Activated T-helper 1 cell treated with anti-CD3 and anti-CD28 coated beads, Interleukin-12 subunit alpha, Interleukin-12 subunit beta, Interleukin-2, Interleukin-4 antibody, amounts not matched to agents 30 ng/mL and 10 ng/mL and 1 ng/mL, durations not matched to agents 14 hours and 24 hours and 36 hours (primary cell): ENCODE data around the gene SLC6A9. TPM values are rescaled to one million over a fixed set of nuclear protein-coding genes. Genes with fewer than 3 reads are reported as not detected.
A peak's percentile ranks its signal among the peaks of the same experiment; 100 is the strongest.

Source experiments
- DNase-seq: peaks from one replicate; pipeline ENCODE4 v3.0.0; 2021; ENCODE audit warnings: low spot score
- H3K27ac Mint-ChIP-seq: one replicate; pipeline ENCODE4 v1.8.0; 2021; ENCODE audit warnings: mild to moderate bottlenecking, mixed read lengths
- H3K27me3 Mint-ChIP-seq: one replicate; pipeline ENCODE4 v1.8.0; 2022; ENCODE audit warnings: mild to moderate bottlenecking, moderate library complexity, mixed read lengths; ENCODE audit not compliant: insufficient read depth
- H3K36me3 Mint-ChIP-seq: one replicate; pipeline ENCODE4 v1.8.0; 2021; ENCODE audit warnings: low read depth, mixed read lengths
- H3K4me1 Mint-ChIP-seq: one replicate; pipeline ENCODE4 v1.8.0; 2021; ENCODE audit warnings: low read depth, mixed read lengths
- H3K4me3 Mint-ChIP-seq: one replicate; pipeline ENCODE4 v1.8.0; 2021; ENCODE audit warnings: mild to moderate bottlenecking, moderate library complexity, mixed read lengths
- H3K9me3 Mint-ChIP-seq: one replicate; pipeline ENCODE4 v1.8.0; 2021; ENCODE audit warnings: mixed read lengths
- intact Hi-C: fragments of 100-400 bp; cut with micrococcal nuclease; formaldehyde crosslinking; loops from one replicate; pipeline ENCODE4 v1.15.1; 2024
- total RNA-seq: library from RNA; stranded (reverse); gene quantifications from 2 replicates; pipeline ENCODE4 v1.2.3, GENCODE V29; 2022

The SLC6A9 gene
- total RNA-seq, 1 donor from 2014 or later, result 7.0 TPM

GRCh38 chr1:43991200-43991475, 40.1 kb downstream of the SLC6A9 start:
- DNase-seq, result no peak
- peaks cover 3% of the 10 kb centered on the region for H3K36me3 Mint-ChIP-seq
- H3K27ac Mint-ChIP-seq, result peak overlapping the region; percentile 82
- H3K9me3 Mint-ChIP-seq, result no peaks in the 10 kb centered on the region
- H3K27me3 Mint-ChIP-seq, result no peaks in the 10 kb centered on the region
- intact Hi-C loops, result loop anchor here (1.0 kb wide), 4 partner anchors 17 to 284 kb away; partner anchors contain the start of genes ATP6V0B, IPO13 and ST3GAL3
- peaks cover 13% of the 10 kb centered on the region for H3K4me1 Mint-ChIP-seq
- H3K4me3 Mint-ChIP-seq, result peak overlapping the region; percentile 91

- Mint-ChIP-seq H3K4me3 (peak overlapping the region; percentile 91), H3K36me3 (peaks cover 5% of the 10 kb centered on the region), H3K9me3 (no peaks in the 10 kb centered on the region), H3K4me1 (peaks cover 13% of the 10 kb centered on the region), H3K27me3 (no peaks in the 10 kb centered on the region), H3K27ac (no peak overlapping the region)
- DNase-seq, result no peak
- intact Hi-C loops, result loop anchor here (1.0 kb wide), 4 partner anchors 16 to 283 kb away; partner anchors contain the start of genes ATP6V0B, IPO13 and ST3GAL3
Observed at GRCh38 chr1:43990271-43991199, 40.7 kb downstream of the SLC6A9 start.

- DNase-seq, result no peak
- intact Hi-C loops, result no loop called here
- Mint-ChIP-seq H3K27me3 (no peaks in the 10 kb centered on the region), H3K9me3 (no peaks in the 10 kb centered on the region), H3K4me1 (peaks cover 5% of the 10 kb centered on the region), H3K36me3 (peaks cover 3% of the 10 kb centered on the region), H3K27ac (no peak overlapping the region), H3K4me3 (no peak overlapping the region)
Observed at GRCh38 chr1:43987159-43987902, 43.9 kb downstream of the SLC6A9 start.

- Mint-ChIP-seq H3K36me3 (peaks cover 6% of the 10 kb centered on the region), H3K4me3 (no peak overlapping the region), H3K27me3 (no peaks in the 10 kb centered on the region), H3K4me1 (no peaks in the 10 kb centered on the region), H3K27ac (no peak overlapping the region), H3K9me3 (no peaks in the 10 kb centered on the region)
- intact Hi-C loops, result no loop called here
- no peak for DNase-seq
Observed at GRCh38 chr1:43986712-43987111, 44.5 kb downstream of the SLC6A9 start.

GRCh38 chr1:43985984-43986595, 45.2 kb downstream of the SLC6A9 start:
- no peaks in the 10 kb centered on the region for H3K9me3 Mint-ChIP-seq
- H3K27me3 Mint-ChIP-seq, result no peaks in the 10 kb centered on the region
- H3K4me3 Mint-ChIP-seq, result no peak overlapping the region
- H3K36me3 Mint-ChIP-seq, result peaks cover 6% of the 10 kb centered on the region
- H3K4me1 Mint-ChIP-seq, result no peaks in the 10 kb centered on the region
- no peak overlapping the region for H3K27ac Mint-ChIP-seq
- no peak for DNase-seq
- intact Hi-C loops, result no loop called here

- Mint-ChIP-seq H3K27me3 (no peaks in the 10 kb centered on the region), H3K4me3 (no peak overlapping the region), H3K27ac (no peak overlapping the region), H3K4me1 (peaks cover 10% of the 10 kb centered on the region), H3K9me3 (no peaks in the 10 kb centered on the region), H3K36me3 (peaks cover 7% of the 10 kb centered on the region)
- DNase-seq, result no peak
- intact Hi-C loops, result no loop called here
Observed at GRCh38 chr1:43984855-43985254, 46.4 kb downstream of the SLC6A9 start.

- H3K36me3 Mint-ChIP-seq, result peaks cover 8% of the 10 kb centered on the region
Observed at GRCh38 chr1:43983253-43983899, 47.9 kb downstream of the SLC6A9 start.

GRCh38 chr1:43982808-43983207, 48.5 kb downstream of the SLC6A9 start:
- intact Hi-C loops, result no loop called here
- no peaks in the 10 kb centered on the region for H3K27me3 Mint-ChIP-seq
- H3K9me3 Mint-ChIP-seq, result no peaks in the 10 kb centered on the region
- no peak overlapping the region for H3K4me3 Mint-ChIP-seq
- peaks cover 11% of the 10 kb centered on the region for H3K36me3 Mint-ChIP-seq
- peaks cover 21% of the 10 kb centered on the region for H3K4me1 Mint-ChIP-seq
- no peak overlapping the region for H3K27ac Mint-ChIP-seq
- DNase-seq, result no peak

More at GRCh38 chr1:43983253-43983899, 47.9 kb downstream of the SLC6A9 start:
- Mint-ChIP-seq H3K4me3 (no peak overlapping the region), H3K27me3 (no peaks in the 10 kb centered on the region), H3K27ac (no peak overlapping the region), H3K4me1 (peaks cover 15% of the 10 kb centered on the region), H3K9me3 (no peaks in the 10 kb centered on the region)
- intact Hi-C loops, result no loop called here
- DNase-seq, result no peak

GRCh38 chr1:43982241-43982640, 49.0 kb downstream of the SLC6A9 start:
- no peaks in the 10 kb centered on the region for H3K9me3 Mint-ChIP-seq
- no peaks in the 10 kb centered on the region for H3K27me3 Mint-ChIP-seq
- DNase-seq, result no peak
- no peak overlapping the region for H3K27ac Mint-ChIP-seq
- H3K36me3 Mint-ChIP-seq, result peaks cover 17% of the 10 kb centered on the region
- no peak overlapping the region for H3K4me3 Mint-ChIP-seq
- intact Hi-C loops, result no loop called here
- peaks cover 26% of the 10 kb centered on the region for H3K4me1 Mint-ChIP-seq

- intact Hi-C loops, result no loop called here
- Mint-ChIP-seq H3K9me3 (no peaks in the 10 kb centered on the region), H3K27ac (no peak overlapping the region), H3K4me3 (peak overlapping the region; percentile 53), H3K27me3 (no peaks in the 10 kb centered on the region), H3K4me1 (peaks cover 32% of the 10 kb centered on the region), H3K36me3 (peaks cover 23% of the 10 kb centered on the region)
- DNase-seq, result no peak
Observed at GRCh38 chr1:43981636-43982035, 49.6 kb downstream of the SLC6A9 start.

GRCh38 chr1:43981135-43981491, 50.1 kb downstream of the SLC6A9 start:
- peaks cover 38% of the 10 kb centered on the region for H3K4me1 Mint-ChIP-seq
- H3K27me3 Mint-ChIP-seq, result no peaks in the 10 kb centered on the region
- no peak for DNase-seq
- no peaks in the 10 kb centered on the region for H3K9me3 Mint-ChIP-seq
- peaks cover 26% of the 10 kb centered on the region for H3K36me3 Mint-ChIP-seq
- intact Hi-C loops, result no loop called here
- peak overlapping the region; percentile 12 for H3K4me3 Mint-ChIP-seq
- H3K27ac Mint-ChIP-seq, result no peak overlapping the region

- H3K4me1 Mint-ChIP-seq, result peaks cover 43% of the 10 kb centered on the region
- intact Hi-C loops, result no loop called here
- H3K27me3 Mint-ChIP-seq, result no peaks in the 10 kb centered on the region
- H3K27ac Mint-ChIP-seq, result peak overlapping the region; percentile 86
- peak overlapping the region; percentile 90 for H3K4me3 Mint-ChIP-seq
- no peak for DNase-seq
- H3K9me3 Mint-ChIP-seq, result no peaks in the 10 kb centered on the region
- H3K36me3 Mint-ChIP-seq, result peaks cover 27% of the 10 kb centered on the region
Observed at GRCh38 chr1:43980255-43981134, 50.8 kb downstream of the SLC6A9 start.
